HepG2 (cell line): ENCODE data around the gene SRC. TPM values are rescaled to one million over a fixed set of nuclear protein-coding genes. Genes with fewer than 3 reads are reported as not detected.

Source experiments
- CCDC6 ChIP-seq: sonication (generic); formaldehyde crosslinking; IDR thresholded peaks from 2 replicates; pipeline ENCODE4 v1.8.1; 2022; ENCODE audit warnings: mild to moderate bottlenecking, missing genetic modification reagents, moderate library complexity
- ELF3 ChIP-seq: IDR thresholded peaks from 2 replicates; pipeline ENCODE4 v1.6.1; 2016; ENCODE audit warnings: missing genetic modification reagents, missing compliant biosample characterization
- HOXD1 ChIP-seq: sonication (generic); formaldehyde crosslinking; IDR thresholded peaks from 2 replicates; pipeline ENCODE4 v1.5.0; 2020; ENCODE audit warnings: missing genetic modification reagents
- NFIB ChIP-seq: sonication (generic); formaldehyde crosslinking; IDR thresholded peaks from 2 replicates; pipeline ENCODE4 v1.9.0; 2021; ENCODE audit warnings: missing genetic modification reagents, mild to moderate bottlenecking, borderline replicate concordance
- SATB2 ChIP-seq: sonication (generic); formaldehyde crosslinking; IDR thresholded peaks from 2 replicates; pipeline ENCODE4 v1.5.0; 2020; ENCODE audit warnings: missing genetic modification reagents
- ZNF20 ChIP-seq: sonication (generic); formaldehyde crosslinking; IDR thresholded peaks from 2 replicates; pipeline ENCODE4 v1.4.0; 2020; ENCODE audit warnings: mild to moderate bottlenecking, moderate library complexity, missing genetic modification reagents
- ZNF205 ChIP-seq: IDR thresholded peaks from 2 replicates; pipeline ENCODE4 v1.6.1; 2018; ENCODE audit warnings: missing biosample characterization, missing genetic modification reagents
- ZNF274 ChIP-seq: sonication (generic); formaldehyde crosslinking; IDR thresholded peaks from 2 replicates; pipeline ENCODE4 v1.5.1; 2020; ENCODE audit warnings: mild to moderate bottlenecking, missing genetic modification reagents
- ZNF296 ChIP-seq: sonication (generic); formaldehyde crosslinking; conservative IDR thresholded peaks from 2 replicates; pipeline ENCODE4 v1.5.0; 2020; ENCODE audit warnings: mild to moderate bottlenecking, missing genetic modification reagents
- ZNF451 ChIP-seq: sonication (generic); formaldehyde crosslinking; IDR thresholded peaks from 2 replicates; pipeline ENCODE4 v1.5.0; 2020; ENCODE audit warnings: mild to moderate bottlenecking, missing genetic modification reagents
- polyA plus RNA-seq, 8 experiments: library from polyadenylated mRNA; depleted of rRNA in 3 of 8; stranded (reverse) in 7 of 8; unstranded in 1 of 8; fragments of >200 nt; fragmentation: Illumina TruSeq in 4 of 8; extraction: Trizol in 4 of 8; gene quantifications; 2 replicates each; pipeline versions ENCODE4 v1.2.1 to v1.2.3, GENCODE V29; 2011 to 2016; ENCODE audit warnings: low read depth in 4 of 8, missing spikeins in 1 of 8, mixed read lengths in 1 of 8; ENCODE audit not compliant: insufficient read depth in 1 of 8
- total RNA-seq, 5 experiments: library from RNA; depleted of rRNA; stranded (reverse); fragments of >200 nt; fragmentation: Illumina TruSeq; extraction: Trizol; gene quantifications; 2 replicates each; pipeline ENCODE4 v1.2.3, GENCODE V29; 2016; ENCODE audit warnings: low read depth in 1 of 5
- TF ChIP-seq, protein P1 (sequence below): sonication (generic); formaldehyde crosslinking; IDR thresholded peaks from 2 replicates; pipeline ENCODE4 v1.5.0; 2020; ENCODE audit warnings: mild to moderate bottlenecking, missing genetic modification reagents, borderline replicate concordance
- TF ChIP-seq, protein P2 (sequence below): sonication (generic); formaldehyde crosslinking; IDR thresholded peaks from 2 replicates; pipeline ENCODE4 v1.4.0; 2020; ENCODE audit warnings: missing genetic modification reagents, borderline replicate concordance
- TF ChIP-seq, protein P3 (sequence below): sonication (generic); formaldehyde crosslinking; IDR thresholded peaks from 2 replicates; pipeline ENCODE4 v1.4.0; 2020; ENCODE audit warnings: missing genetic modification reagents
- TF ChIP-seq, protein P4 (sequence below): sonication (generic); formaldehyde crosslinking; IDR thresholded peaks from 2 replicates; pipeline ENCODE4 v1.5.0; 2020; ENCODE audit warnings: missing genetic modification reagents
- TF ChIP-seq, protein P5 (sequence below): sonication (generic); formaldehyde crosslinking; IDR thresholded peaks from 2 replicates; pipeline ENCODE4 v1.4.0; 2020; ENCODE audit warnings: mild to moderate bottlenecking, low read depth, missing genetic modification reagents

The SRC gene
- total and polyA plus RNA-seq, 2 of the 13 experiments (the other 11 are each of a cell fraction or from before 2014, with no cell fraction given), result 54.7 to 192 TPM

DNA sequence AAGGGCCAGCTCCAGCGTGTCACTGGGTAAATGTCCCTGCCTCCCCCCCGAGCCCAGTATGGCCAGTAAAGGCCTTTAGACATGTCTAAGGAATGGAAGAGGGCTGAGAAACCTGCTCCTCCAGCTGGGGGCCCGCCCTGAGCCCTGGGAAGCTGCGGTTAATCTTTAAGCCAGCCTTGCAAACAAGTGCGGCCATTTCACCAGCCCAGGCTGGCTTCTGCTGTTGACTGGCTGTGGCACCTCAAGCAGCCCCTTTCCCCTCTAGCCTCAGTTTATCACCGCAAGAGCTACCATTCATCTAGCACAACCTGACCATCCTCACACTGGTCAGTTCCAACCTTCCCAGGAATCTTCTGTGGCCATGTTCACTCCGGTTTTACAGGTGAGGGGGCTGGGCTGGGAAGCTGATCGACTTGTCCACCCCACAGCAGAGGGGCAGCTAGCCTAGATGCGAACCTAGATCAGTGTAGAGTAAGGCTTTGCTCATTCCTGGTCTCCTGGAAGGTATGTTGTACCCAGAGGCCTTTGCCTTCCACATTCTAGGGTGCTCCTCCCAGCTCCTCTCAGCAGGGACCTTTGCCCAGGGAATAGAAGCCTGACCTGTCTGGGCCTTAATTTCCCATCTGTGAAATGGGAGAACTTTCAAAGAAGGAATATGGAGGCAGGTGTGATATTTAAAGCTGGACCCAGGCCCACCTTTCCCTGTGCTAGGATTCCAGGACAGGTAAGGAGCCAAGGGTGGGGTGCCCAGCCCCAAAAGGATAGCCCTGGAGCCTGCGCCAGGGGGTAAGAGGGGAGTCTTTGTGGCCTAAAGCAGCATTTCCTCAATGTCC lies 1.2 kb upstream of the SRC start (continued):
- TF ChIP-seq, protein P1, sequence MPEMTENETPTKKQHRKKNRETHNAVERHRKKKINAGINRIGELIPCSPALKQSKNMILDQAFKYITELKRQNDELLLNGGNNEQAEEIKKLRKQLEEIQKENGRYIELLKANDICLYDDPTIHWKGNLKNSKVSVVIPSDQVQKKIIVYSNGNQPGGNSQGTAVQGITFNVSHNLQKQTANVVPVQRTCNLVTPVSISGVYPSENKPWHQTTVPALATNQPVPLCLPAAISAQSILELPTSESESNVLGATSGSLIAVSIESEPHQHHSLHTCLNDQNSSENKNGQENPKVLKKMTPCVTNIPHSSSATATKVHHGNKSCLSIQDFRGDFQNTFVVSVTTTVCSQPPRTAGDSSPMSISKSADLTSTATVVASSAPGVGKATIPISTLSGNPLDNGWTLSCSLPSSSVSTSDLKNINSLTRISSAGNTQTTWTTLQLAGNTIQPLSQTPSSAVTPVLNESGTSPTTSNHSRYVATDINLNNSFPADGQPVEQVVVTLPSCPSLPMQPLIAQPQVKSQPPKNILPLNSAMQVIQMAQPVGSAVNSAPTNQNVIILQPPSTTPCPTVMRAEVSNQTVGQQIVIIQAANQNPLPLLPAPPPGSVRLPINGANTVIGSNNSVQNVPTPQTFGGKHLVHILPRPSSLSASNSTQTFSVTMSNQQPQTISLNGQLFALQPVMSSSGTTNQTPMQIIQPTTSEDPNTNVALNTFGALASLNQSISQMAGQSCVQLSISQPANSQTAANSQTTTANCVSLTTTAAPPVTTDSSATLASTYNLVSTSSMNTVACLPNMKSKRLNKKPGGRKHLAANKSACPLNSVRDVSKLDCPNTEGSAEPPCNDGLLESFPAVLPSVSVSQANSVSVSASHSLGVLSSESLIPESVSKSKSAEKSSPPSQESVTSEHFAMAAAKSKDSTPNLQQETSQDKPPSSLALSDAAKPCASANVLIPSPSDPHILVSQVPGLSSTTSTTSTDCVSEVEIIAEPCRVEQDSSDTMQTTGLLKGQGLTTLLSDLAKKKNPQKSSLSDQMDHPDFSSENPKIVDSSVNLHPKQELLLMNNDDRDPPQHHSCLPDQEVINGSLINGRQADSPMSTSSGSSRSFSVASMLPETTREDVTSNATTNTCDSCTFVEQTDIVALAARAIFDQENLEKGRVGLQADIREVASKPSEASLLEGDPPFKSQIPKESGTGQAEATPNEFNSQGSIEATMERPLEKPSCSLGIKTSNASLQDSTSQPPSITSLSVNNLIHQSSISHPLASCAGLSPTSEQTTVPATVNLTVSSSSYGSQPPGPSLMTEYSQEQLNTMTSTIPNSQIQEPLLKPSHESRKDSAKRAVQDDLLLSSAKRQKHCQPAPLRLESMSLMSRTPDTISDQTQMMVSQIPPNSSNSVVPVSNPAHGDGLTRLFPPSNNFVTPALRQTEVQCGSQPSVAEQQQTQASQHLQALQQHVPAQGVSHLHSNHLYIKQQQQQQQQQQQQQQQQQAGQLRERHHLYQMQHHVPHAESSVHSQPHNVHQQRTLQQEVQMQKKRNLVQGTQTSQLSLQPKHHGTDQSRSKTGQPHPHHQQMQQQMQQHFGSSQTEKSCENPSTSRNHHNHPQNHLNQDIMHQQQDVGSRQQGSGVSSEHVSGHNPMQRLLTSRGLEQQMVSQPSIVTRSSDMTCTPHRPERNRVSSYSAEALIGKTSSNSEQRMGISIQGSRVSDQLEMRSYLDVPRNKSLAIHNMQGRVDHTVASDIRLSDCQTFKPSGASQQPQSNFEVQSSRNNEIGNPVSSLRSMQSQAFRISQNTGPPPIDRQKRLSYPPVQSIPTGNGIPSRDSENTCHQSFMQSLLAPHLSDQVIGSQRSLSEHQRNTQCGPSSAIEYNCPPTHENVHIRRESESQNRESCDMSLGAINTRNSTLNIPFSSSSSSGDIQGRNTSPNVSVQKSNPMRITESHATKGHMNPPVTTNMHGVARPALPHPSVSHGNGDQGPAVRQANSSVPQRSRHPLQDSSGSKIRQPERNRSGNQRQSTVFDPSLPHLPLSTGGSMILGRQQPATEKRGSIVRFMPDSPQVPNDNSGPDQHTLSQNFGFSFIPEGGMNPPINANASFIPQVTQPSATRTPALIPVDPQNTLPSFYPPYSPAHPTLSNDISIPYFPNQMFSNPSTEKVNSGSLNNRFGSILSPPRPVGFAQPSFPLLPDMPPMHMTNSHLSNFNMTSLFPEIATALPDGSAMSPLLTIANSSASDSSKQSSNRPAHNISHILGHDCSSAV, result no peak
- TF ChIP-seq, protein P2, sequence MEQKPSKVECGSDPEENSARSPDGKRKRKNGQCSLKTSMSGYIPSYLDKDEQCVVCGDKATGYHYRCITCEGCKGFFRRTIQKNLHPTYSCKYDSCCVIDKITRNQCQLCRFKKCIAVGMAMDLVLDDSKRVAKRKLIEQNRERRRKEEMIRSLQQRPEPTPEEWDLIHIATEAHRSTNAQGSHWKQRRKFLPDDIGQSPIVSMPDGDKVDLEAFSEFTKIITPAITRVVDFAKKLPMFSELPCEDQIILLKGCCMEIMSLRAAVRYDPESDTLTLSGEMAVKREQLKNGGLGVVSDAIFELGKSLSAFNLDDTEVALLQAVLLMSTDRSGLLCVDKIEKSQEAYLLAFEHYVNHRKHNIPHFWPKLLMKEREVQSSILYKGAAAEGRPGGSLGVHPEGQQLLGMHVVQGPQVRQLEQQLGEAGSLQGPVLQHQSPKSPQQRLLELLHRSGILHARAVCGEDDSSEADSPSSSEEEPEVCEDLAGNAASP (CRISPR knock-in tag), result 0 out of 2 replicates have a peak, but pooled peaks have one; percentile 41
- TF ChIP-seq CCDC6 (CRISPR knock-in tag) (peak; percentile 20; the same call in 1 of the 2 replicates), ELF3 (CRISPR knock-in tag) (peak; percentile 78; the same call in 1 of the 2 replicates), ZNF20 (CRISPR knock-in tag) (no peak), HOXD1 (CRISPR knock-in tag) (no peak; the same call in 1 of the 2 replicates), SATB2 (no peak), ZNF296 (CRISPR knock-in tag) (no peak; the same call in 1 of the 2 replicates), ZNF205 (peak; percentile 83; the same call in 1 of the 2 replicates), ZNF274 (CRISPR knock-in tag) (peak; percentile 93), NFIB (CRISPR knock-in tag) (no peak), ZNF451 (CRISPR knock-in tag) (no peak; the same call in 1 of the 2 replicates)
- TF ChIP-seq, protein P3, sequence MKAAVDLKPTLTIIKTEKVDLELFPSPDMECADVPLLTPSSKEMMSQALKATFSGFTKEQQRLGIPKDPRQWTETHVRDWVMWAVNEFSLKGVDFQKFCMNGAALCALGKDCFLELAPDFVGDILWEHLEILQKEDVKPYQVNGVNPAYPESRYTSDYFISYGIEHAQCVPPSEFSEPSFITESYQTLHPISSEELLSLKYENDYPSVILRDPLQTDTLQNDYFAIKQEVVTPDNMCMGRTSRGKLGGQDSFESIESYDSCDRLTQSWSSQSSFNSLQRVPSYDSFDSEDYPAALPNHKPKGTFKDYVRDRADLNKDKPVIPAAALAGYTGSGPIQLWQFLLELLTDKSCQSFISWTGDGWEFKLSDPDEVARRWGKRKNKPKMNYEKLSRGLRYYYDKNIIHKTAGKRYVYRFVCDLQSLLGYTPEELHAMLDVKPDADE (CRISPR knock-in tag), result no peak
- TF ChIP-seq, protein P4, sequence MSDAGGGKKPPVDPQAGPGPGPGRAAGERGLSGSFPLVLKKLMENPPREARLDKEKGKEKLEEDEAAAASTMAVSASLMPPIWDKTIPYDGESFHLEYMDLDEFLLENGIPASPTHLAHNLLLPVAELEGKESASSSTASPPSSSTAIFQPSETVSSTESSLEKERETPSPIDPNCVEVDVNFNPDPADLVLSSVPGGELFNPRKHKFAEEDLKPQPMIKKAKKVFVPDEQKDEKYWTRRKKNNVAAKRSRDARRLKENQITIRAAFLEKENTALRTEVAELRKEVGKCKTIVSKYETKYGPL (CRISPR knock-in tag), result no peak
- TF ChIP-seq, protein P5, sequence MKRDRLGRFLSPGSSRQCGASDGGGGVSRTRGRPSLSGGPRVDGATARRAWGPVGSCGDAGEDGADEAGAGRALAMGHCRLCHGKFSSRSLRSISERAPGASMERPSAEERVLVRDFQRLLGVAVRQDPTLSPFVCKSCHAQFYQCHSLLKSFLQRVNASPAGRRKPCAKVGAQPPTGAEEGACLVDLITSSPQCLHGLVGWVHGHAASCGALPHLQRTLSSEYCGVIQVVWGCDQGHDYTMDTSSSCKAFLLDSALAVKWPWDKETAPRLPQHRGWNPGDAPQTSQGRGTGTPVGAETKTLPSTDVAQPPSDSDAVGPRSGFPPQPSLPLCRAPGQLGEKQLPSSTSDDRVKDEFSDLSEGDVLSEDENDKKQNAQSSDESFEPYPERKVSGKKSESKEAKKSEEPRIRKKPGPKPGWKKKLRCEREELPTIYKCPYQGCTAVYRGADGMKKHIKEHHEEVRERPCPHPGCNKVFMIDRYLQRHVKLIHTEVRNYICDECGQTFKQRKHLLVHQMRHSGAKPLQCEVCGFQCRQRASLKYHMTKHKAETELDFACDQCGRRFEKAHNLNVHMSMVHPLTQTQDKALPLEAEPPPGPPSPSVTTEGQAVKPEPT (CRISPR knock-in tag), result no peak
